ENCODE measurements around the gene POTEF.
"Not testable (repeated sequence)": the region's sequence is repeated elsewhere in the genome, so short reads cannot be mapped to it uniquely, and the experiment has no call there.

Gene POTEF

GRCh38 chr2:130127726-130128125 is 1.3 kb downstream of the POTEF start:
- H3K36me3 Mint-ChIP-seq; H3K27ac Mint-ChIP-seq; H3K4me1 Mint-ChIP-seq; ATAC-seq (replicated peaks); H3K9me3 Mint-ChIP-seq; DNase-seq; H3K27me3 Mint-ChIP-seq; H3K4me3 Mint-ChIP-seq: not testable (repeated sequence)

- ATAC-seq (replicated peaks); H3K27ac Mint-ChIP-seq; H3K4me3 Mint-ChIP-seq; H3K4me1 Mint-ChIP-seq; H3K9me3 Mint-ChIP-seq; DNase-seq; H3K36me3 Mint-ChIP-seq; H3K27me3 Mint-ChIP-seq: not testable (repeated sequence)
These were observed 8.1 kb downstream of the POTEF start for GRCh38 chr2:130120924-130121323.

DNA sequence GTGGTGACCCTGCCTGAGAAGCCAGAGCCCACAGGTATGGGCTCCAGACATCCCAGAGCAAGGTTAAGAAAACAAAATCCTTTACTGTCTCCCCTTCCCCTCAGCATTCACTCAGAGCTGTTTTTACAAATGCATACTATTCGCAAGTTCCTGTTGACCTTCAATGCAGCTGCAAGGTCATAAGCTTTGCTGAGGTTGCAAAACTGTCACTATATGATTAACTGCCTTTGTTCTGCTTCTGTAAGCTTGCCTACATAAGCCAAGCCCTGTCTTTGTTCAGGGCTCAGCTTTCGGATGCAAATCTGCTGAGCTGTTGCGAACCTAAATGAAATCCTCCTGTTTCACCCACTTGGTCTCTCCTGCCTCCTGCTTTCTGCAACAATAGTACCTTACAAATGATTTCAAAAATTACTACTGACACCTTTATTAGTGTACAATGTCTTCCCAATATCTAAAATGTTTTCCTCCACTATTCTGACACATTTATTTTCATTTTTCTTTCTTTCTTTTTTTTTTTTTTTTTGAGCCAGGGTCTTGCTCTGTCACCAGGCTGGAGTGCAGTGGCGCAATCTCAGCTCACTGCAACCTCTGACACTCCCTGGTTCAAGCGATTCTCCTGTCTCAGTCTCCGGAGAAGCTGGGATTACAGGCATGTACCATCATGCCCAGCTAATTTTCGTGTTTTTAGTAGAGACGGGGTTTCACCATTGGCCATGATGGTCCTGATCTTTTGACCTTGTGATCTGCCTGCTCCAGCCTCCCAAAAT is 26.2 kb downstream of the POTEF start:
- not testable (repeated sequence) for DNase-seq; H3K4me1 Mint-ChIP-seq; H3K27ac Mint-ChIP-seq; H3K9me3 Mint-ChIP-seq; ATAC-seq (replicated peaks); H3K27me3 Mint-ChIP-seq; H3K36me3 Mint-ChIP-seq; H3K4me3 Mint-ChIP-seq

DNA sequence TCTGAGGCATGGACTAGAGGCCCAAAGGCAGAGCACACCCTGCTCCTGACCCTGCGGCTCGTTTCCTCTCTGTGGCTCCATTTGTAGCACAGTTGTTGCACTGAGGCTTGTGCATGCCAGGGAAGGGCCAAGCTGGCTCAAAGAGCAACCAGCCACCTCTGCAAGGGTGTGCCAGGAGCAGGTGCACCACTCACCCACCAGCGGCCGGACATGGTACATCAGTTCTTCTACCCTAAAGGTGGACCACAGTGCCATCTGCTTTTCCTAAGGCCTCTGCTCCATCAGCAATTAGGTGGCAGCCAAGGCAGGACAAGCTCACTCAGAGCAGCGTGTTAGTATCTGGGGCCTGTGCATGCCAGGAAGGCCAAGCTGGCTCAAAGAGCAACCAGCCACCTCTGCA is 66.4 kb downstream of the POTEF start:
- not testable (repeated sequence) for H3K4me3 Mint-ChIP-seq; H3K27me3 Mint-ChIP-seq; H3K27ac Mint-ChIP-seq; H3K4me1 Mint-ChIP-seq; H3K36me3 Mint-ChIP-seq; H3K9me3 Mint-ChIP-seq; DNase-seq; ATAC-seq (replicated peaks)

- H3K27me3 Mint-ChIP-seq; H3K4me3 Mint-ChIP-seq; H3K9me3 Mint-ChIP-seq; H3K27ac Mint-ChIP-seq; H3K4me1 Mint-ChIP-seq; ATAC-seq (replicated peaks); DNase-seq; H3K36me3 Mint-ChIP-seq: not testable (repeated sequence)
These were observed 69.0 kb downstream of the POTEF start for GRCh38 chr2:130059982-130060381.

GRCh38 chr2:130056336-130056735 is 72.7 kb downstream of the POTEF start:
- ATAC-seq (replicated peaks); H3K36me3 Mint-ChIP-seq; H3K27me3 Mint-ChIP-seq; H3K4me3 Mint-ChIP-seq; DNase-seq; H3K4me1 Mint-ChIP-seq; H3K27ac Mint-ChIP-seq; H3K9me3 Mint-ChIP-seq: not testable (repeated sequence)

GRCh38 chr2:130053217-130053911 is 75.7 kb downstream of the POTEF start:
- H3K27me3 Mint-ChIP-seq; H3K4me1 Mint-ChIP-seq; H3K4me3 Mint-ChIP-seq; H3K36me3 Mint-ChIP-seq; H3K27ac Mint-ChIP-seq; ATAC-seq (replicated peaks); H3K9me3 Mint-ChIP-seq; DNase-seq: not testable (repeated sequence)

DNA sequence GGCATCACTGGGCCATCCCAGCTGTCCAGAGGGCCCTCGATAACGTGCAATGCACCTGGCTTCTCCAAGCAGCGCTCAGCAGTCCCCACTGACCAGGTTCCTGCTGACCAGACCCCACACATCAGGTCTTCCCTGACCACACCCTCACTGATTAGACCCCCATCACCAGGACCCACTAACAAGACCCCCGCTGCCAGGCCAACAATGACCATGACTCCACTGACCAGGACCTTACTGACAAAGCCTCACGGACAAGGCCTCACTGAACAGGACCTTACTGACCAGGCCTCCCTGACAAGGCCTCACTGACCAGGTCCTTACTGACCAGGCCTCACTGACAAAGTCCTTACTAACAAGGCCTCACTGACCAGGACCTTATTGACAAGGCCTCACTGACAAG is 76.6 kb downstream of the POTEF start:
- not testable (repeated sequence) for H3K36me3 Mint-ChIP-seq; H3K4me1 Mint-ChIP-seq; H3K27ac Mint-ChIP-seq; H3K4me3 Mint-ChIP-seq; ATAC-seq (replicated peaks); H3K9me3 Mint-ChIP-seq; H3K27me3 Mint-ChIP-seq; DNase-seq

DNA sequence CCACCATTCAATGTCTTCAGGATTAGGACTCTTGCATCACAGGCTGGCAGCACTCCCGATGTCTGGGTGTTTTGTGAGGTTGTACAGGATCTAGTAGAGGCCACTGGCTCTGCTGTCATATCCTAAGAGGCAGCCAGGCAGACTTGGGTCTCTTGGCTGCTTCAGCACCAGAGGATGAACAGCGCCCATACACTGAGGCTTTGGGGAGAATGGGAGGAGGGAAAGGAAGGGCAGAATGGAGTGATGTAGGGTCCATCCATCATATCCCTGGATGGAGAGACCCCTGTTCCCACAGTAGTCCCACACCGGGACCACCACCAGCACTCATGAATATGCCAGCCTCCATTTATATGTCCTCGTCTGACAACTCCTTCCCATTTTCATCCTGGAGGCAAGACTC is 80.6 kb downstream of the POTEF start:
- H3K4me1 Mint-ChIP-seq; H3K9me3 Mint-ChIP-seq; DNase-seq; H3K27me3 Mint-ChIP-seq; H3K36me3 Mint-ChIP-seq; H3K27ac Mint-ChIP-seq; ATAC-seq (replicated peaks); H3K4me3 Mint-ChIP-seq: not testable (repeated sequence)

DNA sequence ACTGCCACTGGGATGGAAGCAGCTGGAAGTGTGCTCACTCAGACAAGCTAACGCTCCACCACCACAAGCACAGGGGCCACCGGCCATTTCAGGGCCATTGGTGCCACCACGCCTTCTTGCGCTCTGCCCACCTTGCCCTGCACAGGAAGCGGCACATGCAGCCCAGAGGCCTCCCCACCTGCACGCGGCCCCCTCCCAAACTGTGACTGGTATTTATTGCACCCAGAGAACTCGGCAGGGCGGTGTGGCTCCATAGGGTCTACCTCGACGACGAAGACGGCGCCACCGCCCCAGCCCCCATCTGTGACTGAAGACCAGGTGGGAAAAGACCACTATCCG is 90.8 kb downstream of the POTEF start:
- H3K9me3 Mint-ChIP-seq; H3K27ac Mint-ChIP-seq; ATAC-seq (replicated peaks); H3K4me3 Mint-ChIP-seq; H3K4me1 Mint-ChIP-seq; DNase-seq; H3K36me3 Mint-ChIP-seq: not testable (repeated sequence)
- peaks cover 6 to 11% of the 10 kb centered on the region in 2 donors for H3K27me3 Mint-ChIP-seq

GRCh38 chr2:130025931-130026330 is 103.1 kb downstream of the POTEF start:
- H3K9me3 Mint-ChIP-seq; ATAC-seq (replicated peaks); DNase-seq; H3K36me3 Mint-ChIP-seq; H3K4me1 Mint-ChIP-seq; H3K4me3 Mint-ChIP-seq; H3K27ac Mint-ChIP-seq: not testable (repeated sequence)
- peaks cover 7 to 18% of the 10 kb centered on the region in 2 donors for H3K27me3 Mint-ChIP-seq

Measured in stimulated activated naive B cell treated with anti-CD40 and anti-IgM and Interleukin-4, amounts not matched to agents 10 μg/mL and 1 μg/mL and 100 μg/mL, for 72 hours (primary cell).